SU-DHL-6 (cell line): Measurements from ENCODE around the gene TIMELESS.

Source experiments
- H2AFZ ChIP-seq: fragments of 200-600 bp; sonication (generic); 2 replicates; pipeline ENCODE4 v1.6.1; 2014; ENCODE audit warnings: low read depth, mild to moderate bottlenecking, moderate library complexity, mixed read lengths, antibody characterized with exemption, low read length; ENCODE audit not compliant: severe bottlenecking
- H3F3A ChIP-seq: fragments of 200-600 bp; shearing (Covaris generic); 2 replicates; pipeline ENCODE4 v1.6.0; 2016; ENCODE audit warnings: antibody characterized with exemption, mild to moderate bottlenecking; ENCODE audit not compliant: insufficient read depth
- H3K27ac ChIP-seq: fragments of 200-600 bp; sonication (generic); 2 replicates; pipeline ENCODE4 v1.5.1; 2016; ENCODE audit warnings: low read depth, mild to moderate bottlenecking, low read length, moderate library complexity, mixed read lengths
- H3K27me3 ChIP-seq: fragments of 200-600 bp; sonication (generic), shearing (Covaris generic); 2 replicates; pipeline ENCODE4 v1.6.0; 2014; ENCODE audit warnings: mild to moderate bottlenecking, low read length
- H3K36me3 ChIP-seq: fragments of 200-600 bp; sonication (generic); 2 replicates; pipeline ENCODE4 v1.6.1; 2014; ENCODE audit warnings: mild to moderate bottlenecking, low read length, mixed read lengths
- H3K4me2 ChIP-seq: fragments of 300-600, 200-600 bp; shearing (Covaris generic), sonication (generic); 2 replicates; pipeline ENCODE4 v1.6.0; 2014; ENCODE audit warnings: low read length, low read depth, mild to moderate bottlenecking; ENCODE audit not compliant: poor library complexity, severe bottlenecking
- H3K4me3 ChIP-seq: fragments of 200-600 bp; sonication (generic); 2 replicates; pipeline ENCODE4 v1.5.1; 2014; ENCODE audit warnings: antibody characterized with exemption, low read length, mild to moderate bottlenecking, mixed read lengths; ENCODE audit not compliant: insufficient read depth, poor library complexity, severe bottlenecking
- H3K79me2 ChIP-seq: fragments of 200-600 bp; sonication (generic); 2 replicates; pipeline ENCODE4 v1.6.1; 2014; ENCODE audit warnings: mild to moderate bottlenecking, low read length, moderate library complexity; ENCODE audit not compliant: insufficient read depth
- H3K9ac ChIP-seq: fragments of 200-600 bp; sonication (generic); 2 replicates; pipeline ENCODE4 v1.7.0; 2014; ENCODE audit warnings: mild to moderate bottlenecking, low read length
- H3K9me2 ChIP-seq: fragments of 200-600 bp; sonication (generic); replicated peaks from 2 replicates; pipeline ENCODE4 v1.6.1; 2014; ENCODE audit warnings: low read length; ENCODE audit not compliant: insufficient read depth
- H3K9me3 ChIP-seq: fragments of 200-600 bp; sonication (generic); 2 replicates; pipeline ENCODE4 v1.6.1; 2014; ENCODE audit warnings: low read length, mixed read lengths; ENCODE audit not compliant: insufficient read depth
- H4K20me1 ChIP-seq: fragments of 200-600 bp; sonication (generic); 2 replicates; pipeline ENCODE4 v1.6.1; 2014; ENCODE audit warnings: low read depth, mild to moderate bottlenecking, antibody characterized with exemption, low read length, moderate library complexity, mixed read lengths
- EZH2phosphoT487 ChIP-seq: fragments of 200-600 bp; sonication (generic), shearing (Covaris generic); conservative IDR thresholded peaks from 2 replicates; pipeline ENCODE4 v1.6.1; 2018; ENCODE audit warnings: mild to moderate bottlenecking, antibody characterized with exemption, low read length, moderate library complexity, mixed read lengths
- TF ChIP-seq, protein P1 (sequence below): fragments of 200-600 bp; sonication (generic); IDR thresholded peaks from one replicate; pipeline ENCODE4 v1.5.1; 2017; ENCODE audit warnings: antibody characterized with exemption, mild to moderate bottlenecking, low read length, moderate library complexity; ENCODE audit not compliant: insufficient read depth, poor library complexity, severe bottlenecking

Gene TIMELESS

DNA sequence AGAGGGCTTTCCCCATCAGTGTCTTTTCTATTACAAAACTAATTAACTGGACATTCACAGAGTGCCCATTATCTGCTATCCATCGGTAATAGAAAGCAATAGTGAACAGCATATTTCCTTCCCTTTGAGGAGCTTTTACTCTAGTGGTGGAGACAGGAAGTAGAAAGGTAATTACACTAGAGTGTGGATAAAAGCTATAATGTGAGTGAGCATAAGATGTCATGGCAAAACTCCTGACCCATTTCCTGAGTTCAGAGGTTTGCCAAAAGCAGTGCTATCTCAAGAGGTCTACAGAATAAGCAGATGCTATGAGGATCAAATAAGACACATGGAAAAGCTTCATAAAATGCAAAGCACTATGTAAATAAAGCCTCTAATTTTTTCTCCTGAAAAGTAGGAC is 24.0 kb downstream of the TIMELESS start:
- no peak overlapping the region for H3K9ac ChIP-seq
- no peaks in the 10 kb centered on the region for H4K20me1 ChIP-seq
- no peaks in the 10 kb centered on the region for H3K9me2 ChIP-seq
- peaks cover 37% of the 10 kb centered on the region for H3K36me3 ChIP-seq
- no peaks in the 10 kb centered on the region for H3K9me3 ChIP-seq
- H2AFZ ChIP-seq = no peak overlapping the region
- H3K79me2 ChIP-seq = no peaks in the 10 kb centered on the region
- H3K27ac ChIP-seq = no peak overlapping the region
- H3F3A ChIP-seq = no peaks in the 10 kb centered on the region
- TF ChIP-seq EZH2phosphoT487 = no peak
- TF ChIP-seq, protein P1, sequence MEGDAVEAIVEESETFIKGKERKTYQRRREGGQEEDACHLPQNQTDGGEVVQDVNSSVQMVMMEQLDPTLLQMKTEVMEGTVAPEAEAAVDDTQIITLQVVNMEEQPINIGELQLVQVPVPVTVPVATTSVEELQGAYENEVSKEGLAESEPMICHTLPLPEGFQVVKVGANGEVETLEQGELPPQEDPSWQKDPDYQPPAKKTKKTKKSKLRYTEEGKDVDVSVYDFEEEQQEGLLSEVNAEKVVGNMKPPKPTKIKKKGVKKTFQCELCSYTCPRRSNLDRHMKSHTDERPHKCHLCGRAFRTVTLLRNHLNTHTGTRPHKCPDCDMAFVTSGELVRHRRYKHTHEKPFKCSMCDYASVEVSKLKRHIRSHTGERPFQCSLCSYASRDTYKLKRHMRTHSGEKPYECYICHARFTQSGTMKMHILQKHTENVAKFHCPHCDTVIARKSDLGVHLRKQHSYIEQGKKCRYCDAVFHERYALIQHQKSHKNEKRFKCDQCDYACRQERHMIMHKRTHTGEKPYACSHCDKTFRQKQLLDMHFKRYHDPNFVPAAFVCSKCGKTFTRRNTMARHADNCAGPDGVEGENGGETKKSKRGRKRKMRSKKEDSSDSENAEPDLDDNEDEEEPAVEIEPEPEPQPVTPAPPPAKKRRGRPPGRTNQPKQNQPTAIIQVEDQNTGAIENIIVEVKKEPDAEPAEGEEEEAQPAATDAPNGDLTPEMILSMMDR = no peak
- no peak overlapping the region for H3K4me3 ChIP-seq
- H3K27me3 ChIP-seq = no peaks in the 10 kb centered on the region
- H3K4me2 ChIP-seq = no peak overlapping the region

DNA sequence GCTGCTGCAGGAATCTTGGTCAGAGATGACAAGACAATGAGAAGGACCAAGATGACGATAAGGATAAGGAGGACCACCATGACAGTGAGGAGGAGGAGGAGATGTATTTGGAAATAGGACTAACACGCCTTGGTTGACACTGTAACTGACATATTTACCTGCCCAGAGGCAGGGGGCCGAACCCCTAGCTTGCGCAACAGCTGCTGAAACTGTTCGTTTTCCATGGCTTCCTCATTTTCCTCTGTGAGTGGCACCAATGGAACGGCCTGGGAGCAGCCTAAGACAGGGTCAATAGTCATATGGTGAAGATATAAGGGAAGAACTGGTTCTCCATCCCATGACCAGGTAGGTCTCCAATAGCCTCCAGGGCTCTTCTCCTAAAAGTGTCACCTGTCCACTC is 28.8 kb downstream of the TIMELESS start:
- Histone ChIP-seq H3K36me3 (peaks cover 28% of the 10 kb centered on the region; the same call in 1 of the 2 replicates), H3K4me3 (no peak overlapping the region), H3F3A (no peaks in the 10 kb centered on the region), H3K27ac (no peak overlapping the region), H2AFZ (no peak overlapping the region), H3K9me3 (no peaks in the 10 kb centered on the region), H3K9ac (no peak overlapping the region), H3K4me2 (no peak overlapping the region), H4K20me1 (no peaks in the 10 kb centered on the region), H3K9me2 (no peaks in the 10 kb centered on the region), H3K27me3 (no peaks in the 10 kb centered on the region), H3K79me2 (no peaks in the 10 kb centered on the region)
- TF ChIP-seq EZH2phosphoT487 = no peak
- TF ChIP-seq, protein P1 = no peak

DNA sequence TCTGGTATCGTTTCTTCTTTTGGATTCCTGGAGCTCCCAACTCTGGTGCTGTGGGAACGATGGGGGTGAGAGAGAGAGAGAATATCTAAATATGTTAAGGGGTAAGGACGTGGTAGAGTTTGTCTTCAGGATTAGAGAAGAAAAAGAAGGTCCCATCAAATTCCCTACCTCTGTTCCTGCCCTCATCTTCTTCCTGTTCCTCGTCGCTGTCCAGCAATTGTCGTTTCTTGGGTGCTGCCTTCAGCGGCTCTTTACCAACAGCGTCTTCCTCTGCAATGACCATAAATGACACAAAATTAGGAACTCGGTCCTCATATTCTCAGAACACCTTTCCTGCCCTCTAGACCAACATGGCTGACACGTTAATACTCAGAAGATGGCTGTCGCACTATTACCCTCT is 31.5 kb downstream of the TIMELESS start:
- H3K9me3 ChIP-seq = no peaks in the 10 kb centered on the region

More for the DNA sequence above, 31.5 kb downstream of the TIMELESS start:
- Histone ChIP-seq H3K27ac (no peak overlapping the region), H3K4me2 (no peak overlapping the region), H2AFZ (no peak overlapping the region), H3K27me3 (no peaks in the 10 kb centered on the region), H3K79me2 (no peaks in the 10 kb centered on the region), H3K9ac (no peak overlapping the region), H3K4me3 (no peak overlapping the region), H4K20me1 (no peaks in the 10 kb centered on the region), H3K36me3 (peaks cover 13% of the 10 kb centered on the region; the same call in 1 of the 2 replicates), H3K9me2 (no peaks in the 10 kb centered on the region), H3F3A (no peaks in the 10 kb centered on the region)
- no peak for TF ChIP-seq EZH2phosphoT487
- TF ChIP-seq, protein P1 = no peak
